Skeletal muscle satellite cell (primary cell): ENCODE results near the gene CNPY1.

Experiments used
- H3K27me3 ChIP-seq: 2 replicates; pipeline ENCODE4 v1.7.0; 2013; ENCODE audit warnings: low read length; ENCODE audit not compliant: control insufficient read depth, insufficient read depth
- H3K36me3 ChIP-seq: 2 replicates; pipeline ENCODE4 v1.7.0; 2013; ENCODE audit warnings: mild to moderate bottlenecking, control low read depth, low read length; ENCODE audit not compliant: insufficient read depth
- H3K4me1 ChIP-seq: 2 replicates; pipeline ENCODE4 v1.7.0; 2013; ENCODE audit warnings: low read length; ENCODE audit not compliant: control insufficient read depth, insufficient read depth
- H3K4me2 ChIP-seq: 2 replicates; pipeline ENCODE4 v1.7.0; 2013; ENCODE audit warnings: mild to moderate bottlenecking, low read length
- H3K4me3 ChIP-seq: 2 replicates; pipeline ENCODE4 v1.7.0; 2013; ENCODE audit warnings: low read length
- H3K9ac ChIP-seq: 2 replicates; pipeline ENCODE4 v1.7.0; 2013; ENCODE audit warnings: mild to moderate bottlenecking, low read depth, low read length, moderate library complexity
- H3K9me3 ChIP-seq: replicated peaks from 2 replicates; pipeline ENCODE4 v1.7.0; 2013; ENCODE audit warnings: mild to moderate bottlenecking, control low read depth, low read length

The CNPY1 gene

GRCh38 chr7:155506854-155507337 is 39.5 kb downstream of the CNPY1 start:
- H3K9me3 ChIP-seq, result no peaks in the 10 kb centered on the region
- peaks cover 64% of the 10 kb centered on the region for H3K27me3 ChIP-seq
- no peak overlapping the region for H3K9ac ChIP-seq
- no peak overlapping the region for H3K4me2 ChIP-seq
- no peaks in the 10 kb centered on the region for H3K36me3 ChIP-seq
- H3K4me1 ChIP-seq, result no peaks in the 10 kb centered on the region
- no peak overlapping the region for H3K4me3 ChIP-seq

GRCh38 chr7:155505422-155505793 is 41.0 kb downstream of the CNPY1 start:
- H3K4me3 ChIP-seq, result no peak overlapping the region
- no peaks in the 10 kb centered on the region for H3K36me3 ChIP-seq
- H3K9me3 ChIP-seq, result no peaks in the 10 kb centered on the region
- H3K4me2 ChIP-seq, result no peak overlapping the region
- no peak overlapping the region for H3K9ac ChIP-seq
- H3K27me3 ChIP-seq, result peaks cover 52% of the 10 kb centered on the region
- no peaks in the 10 kb centered on the region for H3K4me1 ChIP-seq

- Histone ChIP-seq H3K4me3 (no peak overlapping the region), H3K4me1 (no peaks in the 10 kb centered on the region), H3K4me2 (no peak overlapping the region), H3K36me3 (no peaks in the 10 kb centered on the region), H3K9ac (no peak overlapping the region), H3K27me3 (peaks cover 7% of the 10 kb centered on the region), H3K9me3 (no peaks in the 10 kb centered on the region)
Observed at GRCh38 chr7:155497149-155497901, 49.0 kb downstream of the CNPY1 start.

- no peak overlapping the region for H3K9ac ChIP-seq
- H3K36me3 ChIP-seq, result no peaks in the 10 kb centered on the region
- H3K4me3 ChIP-seq, result no peak overlapping the region
- H3K27me3 ChIP-seq, result peaks cover 12% of the 10 kb centered on the region
- no peaks in the 10 kb centered on the region for H3K4me1 ChIP-seq
- no peak overlapping the region for H3K4me2 ChIP-seq
- no peaks in the 10 kb centered on the region for H3K9me3 ChIP-seq
Observed at GRCh38 chr7:155496267-155497005, 49.9 kb downstream of the CNPY1 start.

- no peaks in the 10 kb centered on the region for H3K36me3 ChIP-seq
- H3K9ac ChIP-seq, result no peak overlapping the region
- H3K27me3 ChIP-seq, result peaks cover 12% of the 10 kb centered on the region
- H3K4me3 ChIP-seq, result no peak overlapping the region
- H3K4me1 ChIP-seq, result no peaks in the 10 kb centered on the region
- H3K9me3 ChIP-seq, result no peaks in the 10 kb centered on the region
- no peak overlapping the region for H3K4me2 ChIP-seq
Observed at GRCh38 chr7:155495440-155496248, 50.7 kb downstream of the CNPY1 start.

GRCh38 chr7:155494551-155494950 is 51.8 kb downstream of the CNPY1 start:
- Histone ChIP-seq H3K4me3 (no peak overlapping the region), H3K4me2 (no peak overlapping the region), H3K9me3 (no peaks in the 10 kb centered on the region), H3K4me1 (no peaks in the 10 kb centered on the region), H3K36me3 (no peaks in the 10 kb centered on the region), H3K27me3 (peaks cover 12% of the 10 kb centered on the region), H3K9ac (no peak overlapping the region)

GRCh38 chr7:155493744-155494538 is 52.4 kb downstream of the CNPY1 start:
- Histone ChIP-seq H3K36me3 (no peaks in the 10 kb centered on the region), H3K4me2 (no peak overlapping the region), H3K4me1 (no peaks in the 10 kb centered on the region), H3K9me3 (no peaks in the 10 kb centered on the region), H3K9ac (no peak overlapping the region), H3K4me3 (no peak overlapping the region), H3K27me3 (peaks cover 11% of the 10 kb centered on the region)

- Histone ChIP-seq H3K4me2 (no peak overlapping the region), H3K4me3 (no peak overlapping the region), H3K36me3 (no peaks in the 10 kb centered on the region), H3K27me3 (peaks cover 6% of the 10 kb centered on the region), H3K9ac (no peak overlapping the region), H3K4me1 (no peaks in the 10 kb centered on the region), H3K9me3 (no peaks in the 10 kb centered on the region)
Observed at GRCh38 chr7:155491812-155492211, 54.5 kb downstream of the CNPY1 start.

GRCh38 chr7:155490697-155491628 is 55.4 kb downstream of the CNPY1 start:
- Histone ChIP-seq H3K9me3 (no peaks in the 10 kb centered on the region), H3K27me3 (peaks cover 6% of the 10 kb centered on the region), H3K9ac (no peak overlapping the region), H3K4me3 (no peak overlapping the region), H3K4me2 (peak overlapping the region; percentile 54), H3K36me3 (no peaks in the 10 kb centered on the region), H3K4me1 (no peaks in the 10 kb centered on the region)
